H9 (cell line): ENCODE results near the gene KCNJ10. TPM values are rescaled to one million over a fixed set of nuclear protein-coding genes. Genes with fewer than 3 reads are reported as not detected.

Experiments
- DNase-seq: peaks from one replicate; pipeline ENCODE4 v3.0.0-alpha.2; 2017
- H2AFZ ChIP-seq: one replicate; pipeline ENCODE4 v1.6.1; 2013; ENCODE audit warnings: mild to moderate bottlenecking, low read length, control low read depth, moderate library complexity
- H2AK5ac ChIP-seq: 2 replicates; pipeline ENCODE4 v1.6.1; 2013; ENCODE audit warnings: low read length, control low read depth, mixed read lengths; ENCODE audit not compliant: insufficient read length
- H2BK120ac ChIP-seq: one replicate; pipeline ENCODE4 v1.6.1; 2013; ENCODE audit warnings: low read depth, mild to moderate bottlenecking, low read length, control low read depth, inconsistent platforms; ENCODE audit not compliant: poor library complexity, severe bottlenecking
- H2BK12ac ChIP-seq: 2 replicates; pipeline ENCODE4 v1.6.1; 2013; ENCODE audit warnings: low read length, control low read depth, mixed read lengths, low read depth; ENCODE audit not compliant: insufficient read length
- H2BK15ac ChIP-seq: 2 replicates; pipeline ENCODE4 v1.6.1; 2013; ENCODE audit warnings: low read depth, low read length, control low read depth
- H2BK20ac ChIP-seq: one replicate; pipeline ENCODE4 v1.6.1; 2013; ENCODE audit warnings: low read depth, mild to moderate bottlenecking, low read length, control low read depth, inconsistent platforms; ENCODE audit not compliant: poor library complexity, severe bottlenecking
- H2BK5ac ChIP-seq: 2 replicates; pipeline ENCODE4 v1.6.1; 2013; ENCODE audit warnings: low read length, control low read depth, mixed read lengths; ENCODE audit not compliant: insufficient read length
- H3K14ac ChIP-seq: 2 replicates; pipeline ENCODE4 v1.6.1; 2013; ENCODE audit warnings: low read length, control low read depth; ENCODE audit not compliant: insufficient read depth
- H3K18ac ChIP-seq: 2 replicates; pipeline ENCODE4 v1.6.1; 2013; ENCODE audit warnings: low read depth, mild to moderate bottlenecking, mixed read lengths, low read length, control low read depth; ENCODE audit not compliant: insufficient read length
- H3K23ac ChIP-seq: 2 replicates; pipeline ENCODE4 v1.6.1; 2013; ENCODE audit warnings: low read length, control low read depth, mixed read lengths, low read depth; ENCODE audit not compliant: insufficient read length
- H3K23me2 ChIP-seq: 2 replicates; pipeline ENCODE4 v1.6.1; 2013; ENCODE audit warnings: low read depth, mild to moderate bottlenecking, mixed read lengths, low read length, control low read depth; ENCODE audit not compliant: insufficient read length, poor library complexity, severe bottlenecking
- H3K27ac ChIP-seq: 2 replicates; pipeline ENCODE4 v1.5.1; 2013; ENCODE audit warnings: low read length, control low read depth, mixed read lengths, low read depth; ENCODE audit not compliant: insufficient read length
- H3K27me3 ChIP-seq: 2 replicates; pipeline ENCODE4 v1.6.1; 2013; ENCODE audit warnings: low read length, control low read depth, inconsistent platforms; ENCODE audit not compliant: insufficient read depth
- H3K4ac ChIP-seq: 2 replicates; pipeline ENCODE4 v1.6.1; 2013; ENCODE audit warnings: low read depth, mild to moderate bottlenecking, control low read depth, inconsistent platforms, low read length, moderate library complexity
- H3K4me1 ChIP-seq: 2 replicates; pipeline ENCODE4 v1.6.1; 2013; ENCODE audit warnings: low read length, control low read depth, inconsistent platforms; ENCODE audit not compliant: insufficient read depth
- H3K4me2 ChIP-seq: 2 replicates; pipeline ENCODE4 v1.6.1; 2013; ENCODE audit warnings: low read length, control low read depth, mixed read lengths; ENCODE audit not compliant: insufficient read length, insufficient read depth
- H3K56ac ChIP-seq: 2 replicates; pipeline ENCODE4 v1.6.1; 2013; ENCODE audit warnings: low read depth, mild to moderate bottlenecking, mixed read lengths, low read length, control low read depth; ENCODE audit not compliant: insufficient read length
- H3K79me1 ChIP-seq: 2 replicates; pipeline ENCODE4 v1.6.1; 2013; ENCODE audit warnings: low read depth, mild to moderate bottlenecking, moderate library complexity, low read length, control low read depth, inconsistent platforms; ENCODE audit not compliant: insufficient read depth, poor library complexity, severe bottlenecking
- H3K79me2 ChIP-seq: 2 replicates; pipeline ENCODE4 v1.6.1; 2013; ENCODE audit warnings: low read length, control low read depth, inconsistent platforms; ENCODE audit not compliant: insufficient read depth
- H3K9ac ChIP-seq: 2 replicates; pipeline ENCODE4 v1.6.1; 2013; ENCODE audit warnings: low read length, control low read depth, mixed read lengths; ENCODE audit not compliant: insufficient read length; ENCODE audit errors: extremely low read depth
- H3K9me3 ChIP-seq: one replicate; pipeline ENCODE4 v1.6.1; 2013; ENCODE audit warnings: low read depth, low read length, inconsistent platforms; ENCODE audit not compliant: control insufficient read depth
- H3T11ph ChIP-seq: one replicate; pipeline ENCODE4 v1.6.1; 2013; ENCODE audit warnings: mild to moderate bottlenecking, low read length, control low read depth, inconsistent platforms
- H4K20me1 ChIP-seq: one replicate; pipeline ENCODE4 v1.6.1; 2013; ENCODE audit not compliant: control insufficient read depth, insufficient read length, insufficient read depth
- H4K5ac ChIP-seq: 2 replicates; pipeline ENCODE4 v1.6.1; 2013; ENCODE audit warnings: low read depth, mild to moderate bottlenecking, mixed read lengths, low read length, control low read depth; ENCODE audit not compliant: insufficient read length
- H4K8ac ChIP-seq: replicated peaks from 2 replicates; pipeline ENCODE4 v1.6.1; 2013; ENCODE audit warnings: low read length, control low read depth, mixed read lengths, low read depth; ENCODE audit not compliant: insufficient read length
- H4K91ac ChIP-seq: 2 replicates; pipeline ENCODE4 v1.6.1; 2013; ENCODE audit warnings: low read depth, mild to moderate bottlenecking, moderate library complexity, mixed read lengths, low read length, control low read depth; ENCODE audit not compliant: insufficient read length
- H3K27ac Mint-ChIP-seq, 3 experiments: 2 replicates in 2 of 3; 3 replicates in 1 of 3; pipeline ENCODE4 v1.8.0; 2020 to 2021; ENCODE audit warnings: mixed read lengths in 3 of 3, mild to moderate bottlenecking in 1 of 3, moderate library complexity in 1 of 3
- H3K27me3 Mint-ChIP-seq: 2 replicates; pipeline ENCODE4 v1.8.0; 2021; ENCODE audit warnings: low read depth, mild to moderate bottlenecking, moderate library complexity, mixed read lengths
- H3K36me3 Mint-ChIP-seq, 3 experiments: 2 replicates in 2 of 3; 3 replicates in 1 of 3; pipeline ENCODE4 v1.8.0; 2020 to 2021; ENCODE audit warnings: low read depth in 3 of 3, mixed read lengths in 3 of 3; ENCODE audit not compliant: insufficient read depth in 1 of 3
- H3K4me1 Mint-ChIP-seq, 2 experiments: 2 replicates each; pipeline ENCODE4 v1.8.0; 2020; ENCODE audit warnings: mixed read lengths in 2 of 2
- H3K4me3 Mint-ChIP-seq, 2 experiments: 2 replicates in 1 of 2; 3 replicates in 1 of 2; pipeline ENCODE4 v1.8.0; 2020 to 2021; ENCODE audit warnings: mild to moderate bottlenecking in 2 of 2, mixed read lengths in 2 of 2, moderate library complexity in 1 of 2
- H3K9me3 Mint-ChIP-seq, 2 experiments: 2 replicates in 1 of 2; 3 replicates in 1 of 2; pipeline ENCODE4 v1.8.0; 2020; ENCODE audit warnings: mild to moderate bottlenecking in 2 of 2, mixed read lengths in 2 of 2, moderate library complexity in 1 of 2
- CTCF ChIP-seq: fragments of 200-600 bp; sonication (generic); conservative IDR thresholded peaks from 3 replicates; pipeline ENCODE4 v1.8.0; 2021; ENCODE audit warnings: antibody characterized with exemption, mild to moderate bottlenecking
- WGBS: extraction: QIAGEN DNeasy Blood & Tissue Kit; methylation state at CpG from one replicate; pipeline ENCODE4 v1.1.7; 2013; ENCODE audit warnings: missing lambda C conversion rate, low lambda C conversion rate, mixed read lengths; ENCODE audit not compliant: insufficient read length; ENCODE audit errors: extremely low coverage; 5-methylcytosine and 5-hydroxymethylcytosine counted together
- total RNA-seq: library from RNA; stranded (reverse); gene quantifications from 2 replicates; pipeline ENCODE4 v1.2.1, GENCODE V29; 2021

KCNJ10 gene
- total RNA-seq, 1 experiment from 2014 or later, result 0.44 TPM

- Histone ChIP-seq H3K9ac (peak overlapping the region; percentile 54), H4K8ac (no peak overlapping the region), H4K5ac (no peak overlapping the region), H3K79me1 (no peaks in the 10 kb centered on the region), H2BK15ac (no peak overlapping the region), H3K4me1 (no peaks in the 10 kb centered on the region), H4K20me1 (no peaks in the 10 kb centered on the region), H3T11ph (no peak overlapping the region), H2BK120ac (no peak overlapping the region), H3K27me3 (no peaks in the 10 kb centered on the region), H3K18ac (no peak overlapping the region), H2AFZ (no peak overlapping the region), H3K23ac (no peak overlapping the region), H3K56ac (no peak overlapping the region), H2BK20ac (no peak overlapping the region), H3K27ac (no peak overlapping the region), H3K4me2 (peak overlapping the region; percentile 82), H2AK5ac (no peak overlapping the region), H3K4ac (no peak overlapping the region), H3K23me2 (peaks cover 9% of the 10 kb centered on the region), H2BK5ac (no peak overlapping the region), H3K79me2 (peaks cover 4% of the 10 kb centered on the region; the same call in 1 of the 2 replicates), H3K14ac (no peak overlapping the region), H3K9me3 (no peaks in the 10 kb centered on the region), H4K91ac (no peak overlapping the region), H2BK12ac (no peak overlapping the region)
- Mint-ChIP-seq H3K36me3 (peaks cover 0 to 3% (median 0%) of the 10 kb centered on the region in 3 experiments; a peak in 1 of 7 replicates), H3K4me3 (peak overlapping the region; percentile 92 to 94), H3K4me1 (peaks cover 23 to 27% of the 10 kb centered on the region in 2 experiments), H3K9me3 (no peaks in the 10 kb centered on the region), H3K27me3 (peaks cover 3% of the 10 kb centered on the region; the same call in 1 of the 2 replicates), H3K27ac (peak overlapping the region; percentile 61 to 98 (median 97); a peak in 6 of 7 replicates)
- no CpG with 5 or more reads among the region's 23 CpGs for WGBS
- TF ChIP-seq CTCF, result no peak
- no peak for DNase-seq
Observed at GRCh38 chr1:160030657-160031364, 39.1 kb downstream of the KCNJ10 start.
